HL-60/S4 treated with retinoic acid at 250 ng/mL for 4 days and 3 days (cell line): ENCODE results near the gene MAGI2.
"Not testable (repeated sequence)": the region's sequence is repeated elsewhere in the genome, so short reads cannot be mapped to it uniquely, and the experiment has no call there.

Source experiments
- in situ Hi-C: fragments of 300-500 bp; cut with MboI; formaldehyde crosslinking; loops from 2 replicates; pipeline ENCODE4 v1.7.0; 2022; ENCODE audit warnings: low sequenced_read_pairs

MAGI2 gene

GRCh38 chr7:78024591-78024990 lies 1428.9 kb downstream of the MAGI2 start:
- in situ Hi-C loops = no loop called here

- in situ Hi-C loops = no loop called here
Observed at GRCh38 chr7:78023191-78023590, 1430.3 kb downstream of the MAGI2 start.

- in situ Hi-C loops = no loop called here
Observed at GRCh38 chr7:78022165-78022564, 1431.3 kb downstream of the MAGI2 start.

GRCh38 chr7:78020874-78021249 lies 1432.6 kb downstream of the MAGI2 start:
- in situ Hi-C loops = no loop called here

GRCh38 chr7:78020136-78020873 lies 1433.2 kb downstream of the MAGI2 start:
- in situ Hi-C loops = no loop called here

- in situ Hi-C loops = no loop called here
Observed at GRCh38 chr7:78019447-78020135, 1433.9 kb downstream of the MAGI2 start.

GRCh38 chr7:78018641-78019446 lies 1434.6 kb downstream of the MAGI2 start:
- in situ Hi-C loops = no loop called here

GRCh38 chr7:78017591-78018100 lies 1435.8 kb downstream of the MAGI2 start:
- in situ Hi-C loops = no loop called here

- in situ Hi-C loops = no loop called here
Observed at GRCh38 chr7:78015574-78016260, 1437.8 kb downstream of the MAGI2 start.

- in situ Hi-C loops = no loop called here
Observed at GRCh38 chr7:78014401-78014800, 1439.1 kb downstream of the MAGI2 start.

GRCh38 chr7:78013386-78013785 lies 1440.1 kb downstream of the MAGI2 start:
- in situ Hi-C loops = no loop called here

- in situ Hi-C loops = no loop called here
Observed at GRCh38 chr7:78011642-78012041, 1441.8 kb downstream of the MAGI2 start.

- in situ Hi-C loops = no loop called here
Observed at GRCh38 chr7:78007231-78007630, 1446.2 kb downstream of the MAGI2 start.

GRCh38 chr7:78006063-78006755 lies 1447.3 kb downstream of the MAGI2 start:
- in situ Hi-C loops = no loop called here

GRCh38 chr7:78002715-78003114 lies 1450.8 kb downstream of the MAGI2 start:
- in situ Hi-C loops = no loop called here

GRCh38 chr7:78002021-78002420 lies 1451.4 kb downstream of the MAGI2 start:
- in situ Hi-C loops = no loop called here

- in situ Hi-C loops = not testable (repeated sequence)
Observed at GRCh38 chr7:77999168-77999567, 1454.3 kb downstream of the MAGI2 start.

GRCh38 chr7:77995717-77996116 lies 1457.8 kb downstream of the MAGI2 start:
- in situ Hi-C loops = no loop called here

GRCh38 chr7:77993838-77994237 lies 1459.6 kb downstream of the MAGI2 start:
- in situ Hi-C loops = no loop called here

GRCh38 chr7:77991656-77992055 lies 1461.8 kb downstream of the MAGI2 start:
- in situ Hi-C loops = no loop called here
